OCI-LY7 (cell line): Measurements from ENCODE around the gene TUG1. TPM values are rescaled to one million over a fixed set of nuclear protein-coding genes. Genes with fewer than 3 reads are reported as not detected.

Source experiments
- BruUV-seq: library from RNA; stranded (reverse); fragments of 400-500 nt; replicated peaks from 2 replicates; lab custom pipeline; 2021; lab: Mats Ljungman, UMichigan
- CTCF ChIA-PET: fragments of 300-600 bp; sonication (Branson Sonifier 250); formaldehyde crosslinking; loops from one replicate; lab custom pipeline; 2022; ENCODE audit warnings: antibody characterized with exemption; ENCODE audit not compliant: unreplicated experiment; lab: Charles Lee
- POLR2A ChIA-PET: fragments of 300-600 bp; sonication (Branson Sonifier 250); formaldehyde crosslinking; loops from one replicate; lab custom pipeline; 2022; ENCODE audit warnings: antibody characterized with exemption; lab: Charles Lee
- DNase-seq: peaks from one replicate; pipeline ENCODE4 v3.0.0-alpha.2; 2015; ENCODE audit warnings: low spot score
- H2AFZ ChIP-seq: fragments of 200-600 bp; sonication (generic), shearing (Covaris generic); 2 replicates; pipeline ENCODE4 v1.6.1; 2014; ENCODE audit warnings: mild to moderate bottlenecking, antibody characterized with exemption, low read length, moderate library complexity
- H3K27ac ChIP-seq: fragments of 200-600 bp; sonication (generic); 2 replicates; pipeline ENCODE4 v1.5.1; 2014; ENCODE audit warnings: mixed run types, low read depth, mild to moderate bottlenecking, moderate library complexity, low read length, inconsistent platforms; ENCODE audit not compliant: poor library complexity, severe bottlenecking
- H3K36me3 ChIP-seq: fragments of 200-600 bp; sonication (generic); 2 replicates; pipeline ENCODE4 v1.6.1; 2014; ENCODE audit warnings: mild to moderate bottlenecking, antibody characterized with exemption, low read length, moderate library complexity, mixed read lengths; ENCODE audit not compliant: insufficient read depth
- H3K4me1 ChIP-seq: fragments of 200-600 bp; sonication (generic); 2 replicates; pipeline ENCODE4 v1.5.1; 2014; ENCODE audit warnings: mild to moderate bottlenecking, low read length; ENCODE audit not compliant: insufficient read depth, poor library complexity, severe bottlenecking
- H3K4me2 ChIP-seq: fragments of 200-600 bp; sonication (generic); 2 replicates; pipeline ENCODE4 v1.6.1; 2014; ENCODE audit warnings: mild to moderate bottlenecking, low read length
- H3K4me3 ChIP-seq: fragments of 200-600 bp; sonication (generic); 2 replicates; pipeline ENCODE4 v1.5.1; 2014; ENCODE audit warnings: mild to moderate bottlenecking, low read depth, low read length; ENCODE audit not compliant: poor library complexity, severe bottlenecking
- H3K79me2 ChIP-seq: fragments of 200-600 bp; sonication (generic); 2 replicates; pipeline ENCODE4 v1.6.1; 2016; ENCODE audit warnings: low read depth, mild to moderate bottlenecking, low read length, moderate library complexity, mixed read lengths; ENCODE audit not compliant: insufficient read depth
- H3K9me2 ChIP-seq: fragments of 200-600 bp; sonication (generic); 2 replicates; pipeline ENCODE4 v1.6.1; 2016; ENCODE audit warnings: mild to moderate bottlenecking, low read length, mixed read lengths; ENCODE audit not compliant: insufficient read depth
- H3K9me3 ChIP-seq: fragments of 200-600 bp; sonication (generic); 2 replicates; pipeline ENCODE4 v1.6.1; 2014; ENCODE audit warnings: mild to moderate bottlenecking, mixed run types, low read length, mixed read lengths
- H4K20me1 ChIP-seq: fragments of 200-600 bp; sonication (generic); 2 replicates; pipeline ENCODE4 v1.6.1; 2014; ENCODE audit warnings: mild to moderate bottlenecking, antibody characterized with exemption, low read length, moderate library complexity, mixed read lengths; ENCODE audit not compliant: insufficient read depth
- CTCF ChIP-seq: fragments of 200-600 bp; sonication (generic); conservative IDR thresholded peaks from 2 replicates; pipeline ENCODE4 v1.5.1; 2014; ENCODE audit warnings: mild to moderate bottlenecking, antibody characterized with exemption, low read length, moderate library complexity, mixed read lengths
- EZH2phosphoT487 ChIP-seq: fragments of 200-600 bp; sonication (generic); IDR thresholded peaks from 2 replicates; pipeline ENCODE4 v1.6.1; 2018; ENCODE audit warnings: low read depth, borderline replicate concordance, mild to moderate bottlenecking, mixed run types, antibody characterized with exemption, low read length, moderate library complexity, mixed read lengths
- intact Hi-C: fragments of 100-400 bp; cut with micrococcal nuclease; formaldehyde crosslinking; loops from one replicate; pipeline ENCODE4 v1.10.0; 2022; ENCODE audit not compliant: unreplicated experiment
- total RNA-seq, 2 experiments: library from RNA; depleted of rRNA in 1 of 2; stranded (reverse); fragments of >200 nt in 1 of 2; shearing (Covaris generic) in 1 of 2; gene quantifications; 2 replicates each; pipeline ENCODE4 v1.2.3, GENCODE V29; 2014 to 2022

TUG1 gene
- total RNA-seq, 2 experiments from 2014 or later, result 70.3 to 109 TPM

DNA sequence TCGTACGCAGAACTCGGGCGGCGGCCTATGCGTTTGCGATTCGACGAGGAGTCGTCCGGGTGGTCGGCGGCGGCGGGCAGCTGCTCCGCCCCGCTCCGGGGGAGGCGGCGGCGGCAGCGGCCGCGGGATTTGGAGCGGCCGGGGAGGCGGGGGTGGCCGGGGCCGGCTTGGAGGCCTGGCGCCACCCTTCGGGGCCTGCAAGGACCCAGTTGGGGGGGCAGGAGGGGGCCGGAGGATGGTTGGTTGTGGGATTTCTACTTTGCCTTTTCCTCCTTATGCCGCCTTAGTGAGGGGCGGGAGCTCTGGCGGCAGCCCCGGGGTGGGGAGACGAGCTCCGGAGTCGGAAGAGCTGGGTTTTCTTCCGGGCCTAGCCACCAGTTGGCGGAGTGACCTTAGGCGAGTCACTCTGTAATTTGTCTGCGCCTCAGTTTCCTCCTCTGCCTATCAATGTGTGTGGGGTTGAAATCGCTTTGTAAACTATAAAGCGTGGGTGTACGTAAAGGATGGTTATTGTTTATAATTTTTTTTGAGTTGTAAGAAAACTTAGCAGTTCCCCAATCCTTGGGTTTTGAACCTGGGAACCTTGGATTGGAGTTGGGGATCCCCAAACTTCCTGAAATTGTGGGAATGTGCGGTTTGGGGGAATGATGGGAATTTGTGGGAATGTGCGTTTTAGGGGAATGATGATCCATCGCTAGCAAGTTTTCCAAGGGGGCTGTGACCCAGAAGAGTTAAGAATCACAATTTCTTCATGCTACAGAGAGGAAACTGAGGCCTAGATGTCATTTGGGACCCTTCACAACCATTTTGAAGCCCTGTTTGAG lies 679 bp downstream of the TUG1 start:
- H3K36me3 ChIP-seq, result peaks cover 64% of the 10 kb centered on the region
- BruUV-seq, result no TSS peak
- peaks cover 57% of the 10 kb centered on the region for H3K4me1 ChIP-seq
- no peaks in the 10 kb centered on the region for H3K9me2 ChIP-seq
- intact Hi-C loops, result loop anchor here (1.0 kb wide), 2 partner anchors 111 to 115 kb away; no protein-coding TSS in a partner anchor
- POLR2A ChIA-PET, result interaction anchor here (0.6 to 2.0 kb wide), 5 partner anchors 12 to 320 kb away, joined by 3 to 7 read pairs (median 4); no protein-coding TSS in a partner anchor
- H3K27ac ChIP-seq, result peak overlapping the region; percentile 88
- H3K9me3 ChIP-seq, result no peaks in the 10 kb centered on the region
- peak overlapping the region; percentile 86 for H3K4me2 ChIP-seq
- peaks cover 88% of the 10 kb centered on the region for H3K79me2 ChIP-seq
- peak overlapping the region; percentile 81 for H3K4me3 ChIP-seq
- CTCF ChIA-PET, result no interaction called here
- H2AFZ ChIP-seq, result peak overlapping the region; percentile 57
- H4K20me1 ChIP-seq, result peaks cover 38% of the 10 kb centered on the region
- peak; percentile 79 for DNase-seq
- no peak for TF ChIP-seq EZH2phosphoT487
- TF ChIP-seq CTCF, result peak; percentile 47; the same call in 1 of the 2 replicates

- Histone ChIP-seq H3K4me3 (peak overlapping the region; percentile 81), H3K27ac (peak overlapping the region; percentile 88), H3K4me1 (peaks cover 51% of the 10 kb centered on the region), H3K9me3 (no peaks in the 10 kb centered on the region; the same call in 1 of the 2 replicates), H3K9me2 (no peaks in the 10 kb centered on the region), H3K4me2 (peak overlapping the region; percentile 86), H2AFZ (no peak overlapping the region), H3K36me3 (peaks cover 70% of the 10 kb centered on the region), H3K79me2 (peaks cover 82% of the 10 kb centered on the region), H4K20me1 (peaks cover 34% of the 10 kb centered on the region)
- TF ChIP-seq EZH2phosphoT487 (no peak), CTCF (no peak)
- intact Hi-C loops, result no loop called here
- CTCF ChIA-PET, result no interaction called here
- POLR2A ChIA-PET, result no interaction called here
- no peak for DNase-seq
- no TSS peak for BruUV-seq
Observed at GRCh38 chr22:30970356-30970746, 1.3 kb downstream of the TUG1 start.
